Mucosa of descending colon (tissue), 3 donors: ENCODE measurements around the gene TAS2R41. TPM values are rescaled to one million over a fixed set of nuclear protein-coding genes. Genes with fewer than 3 reads are reported as not detected.

ENCODE experiments used
- ATAC-seq: fragments of 200-7000 bp; cut with Tn5 transposase; one replicate; pipeline ENCODE4 v1.9.1; 2020; ENCODE audit warnings: mild to moderate bottlenecking, moderate library complexity
- DNase-seq, 3 donors: peaks; one replicate each; pipeline ENCODE4 v3.0.0-alpha.2; 2020
- H3K36me3 ChIP-seq: fragments of 200-600 bp; one replicate; pipeline ENCODE4 v1.8.0; 2021; ENCODE audit warnings: low read depth, mild to moderate bottlenecking
- H3K4me1 ChIP-seq: fragments of 200-600 bp; one replicate; pipeline ENCODE4 v1.8.0; 2021; ENCODE audit warnings: low read depth, mild to moderate bottlenecking
- H3K4me3 ChIP-seq: fragments of 200-600 bp; one replicate; pipeline ENCODE4 v1.8.0; 2021; ENCODE audit warnings: mild to moderate bottlenecking
- H3K9me3 ChIP-seq: fragments of 200-600 bp; one replicate; pipeline ENCODE4 v1.8.0; 2021; ENCODE audit warnings: mild to moderate bottlenecking
- CTCF ChIP-seq: fragments of 200-600 bp; IDR thresholded peaks from one replicate; pipeline ENCODE4 v1.8.0; 2022; ENCODE audit warnings: antibody characterized with exemption, mild to moderate bottlenecking
- intact Hi-C, 2 donors: fragments of 100-400 bp; cut with DNase I in 1 of 2; cut with micrococcal nuclease in 1 of 2; formaldehyde crosslinking; loops; one replicate each; pipeline versions ENCODE4 v1.11.0 to v1.11.1; 2022; cut with DNase I, micrococcal nuclease
- total RNA-seq, 3 donors: library from RNA; stranded (reverse); fragmentation: NEBNext Ultra II Directional in 2 of 3; extraction: Animal tissue kit (Norgen Biotek cat#: 25700) in 2 of 3; gene quantifications; one replicate each; pipeline versions ENCODE4 v1.2.1 to v1.2.4, GENCODE V29; 2021 to 2023
- donor health status: DM: no; HTN: no; CAD: no; lungs with moderate emphysema.
- donor health status: DM: no; HTN: no; CAD: no.
- donor health status: DM: no; HTN: yes; CAD: no.

The TAS2R41 gene
- total RNA-seq, 3 donors from 2014 or later, result 0.34 TPM; not detected in 2

GRCh38 chr7:143487566-143487965 lies 9.9 kb downstream of the TAS2R41 start:
- Histone ChIP-seq H3K36me3 (no peaks in the 10 kb centered on the region), H3K4me1 (no peaks in the 10 kb centered on the region), H3K9me3 (no peaks in the 10 kb centered on the region), H3K4me3 (no peak overlapping the region)
- TF ChIP-seq CTCF, result no peak
- ATAC-seq (peak; percentile 87), DNase-seq (peak; percentile 55 to 69 (median 59))
- intact Hi-C loops, result no loop called here

- Histone ChIP-seq H3K4me1 (no peaks in the 10 kb centered on the region), H3K4me3 (no peak overlapping the region), H3K36me3 (no peaks in the 10 kb centered on the region), H3K9me3 (no peaks in the 10 kb centered on the region)
- intact Hi-C loops, result no loop called here
- peak; percentile 22 for TF ChIP-seq CTCF
- peak in 2 of 3 donors; percentile 39 to 63 for DNase-seq
- peak; percentile 64 for ATAC-seq
These were observed 13.1 kb downstream of the TAS2R41 start for GRCh38 chr7:143490717-143491306.

GRCh38 chr7:143492043-143492471 lies 14.4 kb downstream of the TAS2R41 start:
- no peak for TF ChIP-seq CTCF
- no peak for ATAC-seq
- intact Hi-C loops, result no loop called here
- Histone ChIP-seq H3K4me3 (no peak overlapping the region), H3K4me1 (no peaks in the 10 kb centered on the region), H3K9me3 (no peaks in the 10 kb centered on the region), H3K36me3 (no peaks in the 10 kb centered on the region)
- no peak for DNase-seq

- Histone ChIP-seq H3K4me3 (no peak overlapping the region), H3K36me3 (no peaks in the 10 kb centered on the region), H3K4me1 (no peaks in the 10 kb centered on the region), H3K9me3 (no peaks in the 10 kb centered on the region)
- DNase-seq (no peak), ATAC-seq (no peak)
- intact Hi-C loops, result no loop called here
- no peak for TF ChIP-seq CTCF
These were observed 15.4 kb downstream of the TAS2R41 start for GRCh38 chr7:143492799-143493739.

- Histone ChIP-seq H3K36me3 (no peaks in the 10 kb centered on the region), H3K4me3 (no peak overlapping the region), H3K4me1 (no peaks in the 10 kb centered on the region), H3K9me3 (no peaks in the 10 kb centered on the region)
- ATAC-seq (no peak), DNase-seq (no peak)
- TF ChIP-seq CTCF, result no peak
- intact Hi-C loops, result no loop called here
These were observed 16.1 kb downstream of the TAS2R41 start for GRCh38 chr7:143493751-143494150.
